ACC112 (cell line): ENCODE measurements around the gene FITM2.

Experiments
- H2AFZ ChIP-seq: fragments of 200-600 bp; sonication (generic); one replicate; pipeline ENCODE4 v1.6.0; 2017; ENCODE audit warnings: antibody characterized with exemption, low read length; ENCODE audit not compliant: unreplicated experiment
- H3K27ac ChIP-seq: fragments of 200-600 bp; sonication (generic); 2 replicates; pipeline ENCODE4 v1.5.1; 2014; ENCODE audit warnings: low read depth, mild to moderate bottlenecking, antibody characterized with exemption, low read length, moderate library complexity
- H3K27me3 ChIP-seq: fragments of 200-600 bp; sonication (generic); 2 replicates; pipeline ENCODE4 v1.6.1; 2014; ENCODE audit warnings: mild to moderate bottlenecking, antibody characterized with exemption, low read length, moderate library complexity, mixed read lengths; ENCODE audit not compliant: insufficient read depth
- H3K36me3 ChIP-seq: fragments of 200-600 bp; sonication (generic); 2 replicates; pipeline ENCODE4 v1.6.1; 2016; ENCODE audit warnings: mild to moderate bottlenecking, antibody characterized with exemption, low read length, moderate library complexity, mixed read lengths; ENCODE audit not compliant: insufficient read depth
- H3K4me1 ChIP-seq: fragments of 200-600 bp; sonication (generic); one replicate; pipeline ENCODE4 v1.6.1; 2016; ENCODE audit warnings: low read length, mixed read lengths; ENCODE audit not compliant: insufficient read depth, unreplicated experiment, control insufficient read depth
- H3K4me3 ChIP-seq: fragments of 200-600 bp; sonication (generic); 2 replicates; pipeline ENCODE4 v1.5.1; 2014; ENCODE audit warnings: mild to moderate bottlenecking, low read depth, low read length
- H3K79me2 ChIP-seq: fragments of 200-600 bp; sonication (generic); one replicate; pipeline ENCODE4 v1.6.0; 2016; ENCODE audit warnings: low read length; ENCODE audit not compliant: control insufficient read depth, unreplicated experiment, insufficient read depth

Gene FITM2, protein sequence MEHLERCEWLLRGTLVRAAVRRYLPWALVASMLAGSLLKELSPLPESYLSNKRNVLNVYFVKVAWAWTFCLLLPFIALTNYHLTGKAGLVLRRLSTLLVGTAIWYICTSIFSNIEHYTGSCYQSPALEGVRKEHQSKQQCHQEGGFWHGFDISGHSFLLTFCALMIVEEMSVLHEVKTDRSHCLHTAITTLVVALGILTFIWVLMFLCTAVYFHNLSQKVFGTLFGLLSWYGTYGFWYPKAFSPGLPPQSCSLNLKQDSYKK

GRCh38 chr20:44310664-44311639 is at the start of gene FITM2:
Gene FITM2 (minus strand): TSS chr20:44311202. CDS start chr20:44311148, 54 bp downstream.
- no peaks in the 10 kb centered on the region for H3K27me3 ChIP-seq
- peak within 1 kb of the TSS; percentile 19; the same call in 1 of the 2 replicates for H3K27ac ChIP-seq
- H2AFZ ChIP-seq = peak within 1 kb of the TSS; percentile 79
- H3K4me3 ChIP-seq = peak within 1 kb of the TSS; percentile 83
- H3K79me2 ChIP-seq = no peaks in the 10 kb centered on the region
- peaks cover 5% of the 10 kb centered on the region for H3K4me1 ChIP-seq
- no peaks in the 10 kb centered on the region for H3K36me3 ChIP-seq

- H3K36me3 ChIP-seq = no peaks in the 10 kb centered on the region
- H3K79me2 ChIP-seq = no peaks in the 10 kb centered on the region
- H3K27me3 ChIP-seq = peaks cover 44% of the 10 kb centered on the region
- H3K27ac ChIP-seq = no peak overlapping the region
- H3K4me1 ChIP-seq = no peaks in the 10 kb centered on the region
- H2AFZ ChIP-seq = no peak overlapping the region
- no peak overlapping the region for H3K4me3 ChIP-seq
Measured at GRCh38 chr20:44360221-44360620, 49.2 kb upstream of the FITM2 start.

GRCh38 chr20:44358776-44359175 is 47.8 kb upstream of the FITM2 start:
- Histone ChIP-seq H3K27ac (no peak overlapping the region), H3K79me2 (no peaks in the 10 kb centered on the region), H2AFZ (no peak overlapping the region), H3K36me3 (no peaks in the 10 kb centered on the region), H3K4me3 (no peak overlapping the region), H3K4me1 (no peaks in the 10 kb centered on the region), H3K27me3 (peaks cover 44% of the 10 kb centered on the region)

- Histone ChIP-seq H2AFZ (no peak overlapping the region), H3K4me3 (no peak overlapping the region), H3K79me2 (no peaks in the 10 kb centered on the region), H3K36me3 (no peaks in the 10 kb centered on the region), H3K4me1 (no peaks in the 10 kb centered on the region), H3K27me3 (peaks cover 44% of the 10 kb centered on the region), H3K27ac (no peak overlapping the region)
Measured at GRCh38 chr20:44357555-44358125, 46.6 kb upstream of the FITM2 start.

GRCh38 chr20:44357020-44357419 is 46.0 kb upstream of the FITM2 start:
- H3K27ac ChIP-seq = no peak overlapping the region
- H3K27me3 ChIP-seq = peaks cover 48% of the 10 kb centered on the region
- H2AFZ ChIP-seq = no peak overlapping the region
- H3K4me1 ChIP-seq = no peaks in the 10 kb centered on the region
- no peak overlapping the region for H3K4me3 ChIP-seq
- H3K79me2 ChIP-seq = no peaks in the 10 kb centered on the region
- H3K36me3 ChIP-seq = no peaks in the 10 kb centered on the region

DNA sequence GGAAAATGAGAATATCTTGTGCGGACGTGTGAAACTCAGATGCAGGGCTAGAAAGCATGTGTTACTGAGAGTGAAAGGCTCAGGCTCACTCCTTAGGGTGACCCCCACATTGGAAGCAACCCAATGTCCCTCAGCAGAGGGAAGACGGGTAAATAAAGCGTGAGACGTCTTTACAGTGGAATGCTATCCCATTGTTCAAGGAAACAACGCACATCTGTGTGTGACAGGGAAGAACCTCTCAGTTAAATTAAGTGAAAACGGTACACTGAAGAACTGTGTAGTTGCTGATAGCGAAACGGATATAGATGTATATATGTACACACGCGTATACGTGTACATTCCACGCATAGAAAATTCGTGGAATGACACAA is 45.3 kb upstream of the FITM2 start:
- H3K27ac ChIP-seq = no peak overlapping the region
- H3K4me3 ChIP-seq = no peak overlapping the region
- H3K36me3 ChIP-seq = no peaks in the 10 kb centered on the region
- H3K4me1 ChIP-seq = no peaks in the 10 kb centered on the region
- no peak overlapping the region for H2AFZ ChIP-seq
- no peaks in the 10 kb centered on the region for H3K79me2 ChIP-seq
- peaks cover 48% of the 10 kb centered on the region for H3K27me3 ChIP-seq

DNA sequence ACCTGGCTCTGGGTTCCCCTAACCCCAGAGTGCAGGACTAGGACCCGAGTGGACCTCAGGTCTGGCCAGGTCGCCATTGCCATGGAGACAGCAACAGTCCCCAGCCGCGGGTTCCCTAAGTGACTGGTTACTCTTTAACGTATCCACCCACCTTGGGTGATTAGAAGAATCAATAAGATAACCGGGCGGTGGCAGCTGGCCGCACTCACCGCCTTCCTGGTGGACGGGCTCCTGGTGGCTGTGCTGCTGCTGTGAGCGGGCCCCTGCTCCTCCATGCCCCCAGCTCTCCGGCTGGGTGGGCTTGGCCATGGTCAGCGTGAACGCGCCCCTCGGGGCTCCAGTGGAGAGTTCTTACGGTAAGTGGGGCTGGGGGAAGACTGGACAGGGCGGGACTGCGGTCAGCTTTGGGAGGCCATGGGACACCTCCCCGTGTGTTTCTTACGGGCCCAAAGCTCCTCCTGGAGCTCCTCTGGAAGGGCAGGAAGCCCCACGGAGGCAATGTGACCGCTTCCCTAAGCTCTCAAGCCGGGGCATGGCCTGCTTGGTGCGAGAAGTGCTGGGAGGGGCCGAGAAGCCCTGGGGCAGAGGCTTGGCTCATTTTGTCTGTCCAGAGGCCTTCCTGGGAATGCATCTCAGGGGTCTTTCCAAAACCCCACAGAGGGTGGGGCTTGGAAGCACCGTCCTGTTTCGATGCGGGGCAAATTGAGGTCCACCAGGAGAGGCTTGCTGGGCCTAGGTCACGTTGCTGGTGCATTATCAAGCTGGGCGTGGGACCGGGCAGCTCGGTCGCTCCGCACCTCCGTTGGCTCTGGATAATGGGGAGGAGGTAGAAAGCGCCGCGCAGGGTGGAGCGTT is 44.7 kb upstream of the FITM2 start, which contains the start of gene HNF4A:
Gene HNF4A, plus strand, starts transcription at position 202 of the 855 bp plus-strand sequence. Its CDS starts 106 bp downstream, at position 308.
- Histone ChIP-seq H3K36me3 (no peaks in the 10 kb centered on the region), H2AFZ (no peak within 1 kb of the TSS), H3K27ac (no peak within 1 kb of the TSS), H3K27me3 (peaks cover 47% of the 10 kb centered on the region), H3K79me2 (no peaks in the 10 kb centered on the region), H3K4me3 (no peak within 1 kb of the TSS), H3K4me1 (no peaks in the 10 kb centered on the region)

- Histone ChIP-seq H3K27me3 (peaks cover 42% of the 10 kb centered on the region), H3K27ac (no peak overlapping the region), H3K4me1 (no peaks in the 10 kb centered on the region), H2AFZ (no peak overlapping the region), H3K79me2 (no peaks in the 10 kb centered on the region), H3K4me3 (no peak overlapping the region), H3K36me3 (no peaks in the 10 kb centered on the region)
Measured at GRCh38 chr20:44354979-44355497, 44.0 kb upstream of the FITM2 start.

GRCh38 chr20:44350567-44350966 is 39.6 kb upstream of the FITM2 start:
- Histone ChIP-seq H3K27ac (no peak overlapping the region), H2AFZ (no peak overlapping the region), H3K4me1 (no peaks in the 10 kb centered on the region), H3K79me2 (no peaks in the 10 kb centered on the region), H3K27me3 (0 out of 2 replicates have a peak, but pooled peaks cover 4% of the 10 kb centered on the region), H3K4me3 (no peak overlapping the region), H3K36me3 (no peaks in the 10 kb centered on the region)

DNA sequence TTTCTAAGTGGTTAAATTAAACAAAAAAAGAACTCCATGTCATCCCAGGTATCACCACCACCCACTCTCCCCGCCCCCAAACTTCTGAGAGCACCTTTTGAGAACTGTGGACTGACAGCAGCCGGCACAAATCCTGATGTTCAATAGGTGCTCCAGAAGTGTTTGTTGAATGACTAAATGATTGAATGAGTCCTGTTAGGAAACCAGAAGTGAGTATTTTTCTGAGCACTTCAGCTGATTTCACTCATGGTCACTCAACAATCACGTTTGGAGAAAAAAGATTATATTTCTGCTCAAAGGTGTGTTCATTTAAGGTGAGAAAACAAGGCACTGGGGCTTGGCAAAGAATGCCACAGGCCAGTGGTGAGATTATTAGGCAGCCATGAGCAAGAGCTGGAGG is 38.3 kb upstream of the FITM2 start:
- Histone ChIP-seq H3K79me2 (no peaks in the 10 kb centered on the region), H3K4me3 (no peak overlapping the region), H3K4me1 (no peaks in the 10 kb centered on the region), H3K36me3 (no peaks in the 10 kb centered on the region), H3K27me3 (0 out of 2 replicates have a peak, but pooled peaks cover 4% of the 10 kb centered on the region), H3K27ac (no peak overlapping the region), H2AFZ (no peak overlapping the region)
